ENCODE measurements around the gene ANTKMT.

ANTKMT gene

GRCh38 chr16:727291-727977 lies 6.5 kb downstream of the ANTKMT start:
- no peak for DNase-seq (ENCODE audit: low read depth in 1 of 2, low spot score in 1 of 2)

GRCh38 chr16:728131-728889 lies 7.4 kb downstream of the ANTKMT start:
- DNase-seq (ENCODE audit: low read depth in 1 of 2, low spot score in 1 of 2) = peak; percentile 28 to 37

GRCh38 chr16:728890-729744 lies 8.2 kb downstream of the ANTKMT start:
- no peak for DNase-seq (ENCODE audit: low read depth in 1 of 2, low spot score in 1 of 2)

DNA sequence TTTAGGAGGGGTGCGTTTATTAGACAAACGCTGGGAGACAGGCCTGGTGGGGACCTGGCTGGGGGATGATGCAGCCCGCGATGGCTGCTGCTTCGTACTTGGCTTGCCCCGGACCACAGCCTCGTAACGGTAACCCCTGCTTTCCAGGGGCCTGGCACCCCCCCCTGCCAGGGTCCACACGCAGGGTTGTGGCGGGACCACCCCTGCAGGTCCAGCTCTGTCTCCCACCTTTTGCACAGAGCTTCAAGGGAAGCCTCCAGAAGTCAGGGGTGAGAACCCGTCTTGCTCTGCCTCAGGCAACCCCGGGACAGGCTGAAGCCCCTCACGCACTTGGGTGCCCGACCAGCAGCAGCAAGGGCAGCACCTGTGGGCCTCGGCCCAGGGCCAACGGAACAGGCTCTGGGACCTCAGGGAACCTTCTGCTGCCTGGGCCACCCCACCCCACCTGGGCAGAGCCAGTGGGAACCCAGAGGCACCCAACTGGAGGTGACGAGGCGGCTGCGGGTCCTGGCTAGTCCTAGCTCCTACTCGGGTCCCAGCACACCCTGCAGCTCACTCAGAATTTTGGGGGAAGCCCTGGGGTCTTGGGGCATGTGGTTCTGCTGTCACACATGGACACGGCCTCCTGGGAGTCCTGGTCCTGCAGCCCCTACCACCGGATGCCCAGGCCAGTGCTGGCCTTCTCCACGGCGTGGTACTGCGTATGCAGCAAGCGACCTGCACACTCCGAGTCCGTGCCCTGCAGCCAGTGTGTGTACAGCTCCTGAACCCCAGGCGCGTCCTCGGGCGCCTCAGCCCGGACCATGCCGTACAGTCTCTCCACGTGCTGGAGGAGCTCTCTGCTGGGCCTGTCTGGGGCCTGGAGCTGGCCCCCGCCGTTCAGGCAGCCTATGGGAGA lies 9.1 kb downstream of the ANTKMT start:
- DNase-seq (ENCODE audit: low read depth in 1 of 2, low spot score in 1 of 2) = no peak

DNA sequence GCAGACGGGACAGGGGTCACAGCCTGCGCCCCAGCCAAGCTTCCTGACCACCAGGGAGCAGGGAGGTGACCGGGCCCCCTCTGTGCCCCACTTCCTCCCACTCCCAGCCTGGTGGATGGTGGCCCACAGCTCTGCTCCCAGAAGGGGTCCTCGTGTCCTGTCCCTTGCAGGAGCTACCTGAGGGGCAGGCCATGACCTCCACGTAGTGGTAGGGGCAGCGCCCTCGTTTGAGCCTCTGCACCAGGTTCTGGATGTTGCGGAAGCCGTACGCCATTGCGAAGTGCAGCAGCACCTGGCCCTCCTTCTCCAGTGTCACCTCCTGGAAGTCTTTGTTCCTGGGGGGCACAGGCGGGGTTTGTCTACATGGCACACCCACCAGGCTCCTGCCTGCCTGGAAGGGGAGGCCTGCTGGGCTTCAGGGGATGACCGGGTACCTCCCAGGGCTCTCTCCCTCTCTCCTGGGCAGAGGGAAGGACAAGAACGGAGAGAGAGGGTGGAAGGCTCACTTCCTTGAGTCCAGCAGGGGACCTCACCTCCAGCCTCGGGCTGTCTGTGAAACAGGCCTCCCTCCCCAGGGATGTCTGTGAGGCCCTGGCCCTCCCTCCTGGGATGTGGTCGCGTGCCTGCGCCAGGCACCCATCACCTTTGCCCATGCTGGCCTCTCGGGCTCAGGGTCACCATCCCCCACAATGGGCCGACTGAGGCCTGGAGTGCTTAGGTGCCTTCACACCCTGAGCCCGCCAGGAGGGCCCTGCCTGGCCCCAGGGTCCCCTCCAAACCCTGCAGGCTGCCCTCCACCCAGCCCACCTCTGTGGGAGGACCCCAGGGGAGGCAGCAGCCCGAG lies 9.9 kb downstream of the ANTKMT start:
- no peak for DNase-seq (ENCODE audit: low read depth in 1 of 2, low spot score in 1 of 2)

GRCh38 chr16:732332-732731 lies 11.4 kb downstream of the ANTKMT start:
- DNase-seq (ENCODE audit: low read depth in 1 of 2, low spot score in 1 of 2) = no peak

GRCh38 chr16:732936-733335 lies 12.0 kb downstream of the ANTKMT start:
- no peak for DNase-seq (ENCODE audit: low read depth in 1 of 2, low spot score in 1 of 2)

DNA sequence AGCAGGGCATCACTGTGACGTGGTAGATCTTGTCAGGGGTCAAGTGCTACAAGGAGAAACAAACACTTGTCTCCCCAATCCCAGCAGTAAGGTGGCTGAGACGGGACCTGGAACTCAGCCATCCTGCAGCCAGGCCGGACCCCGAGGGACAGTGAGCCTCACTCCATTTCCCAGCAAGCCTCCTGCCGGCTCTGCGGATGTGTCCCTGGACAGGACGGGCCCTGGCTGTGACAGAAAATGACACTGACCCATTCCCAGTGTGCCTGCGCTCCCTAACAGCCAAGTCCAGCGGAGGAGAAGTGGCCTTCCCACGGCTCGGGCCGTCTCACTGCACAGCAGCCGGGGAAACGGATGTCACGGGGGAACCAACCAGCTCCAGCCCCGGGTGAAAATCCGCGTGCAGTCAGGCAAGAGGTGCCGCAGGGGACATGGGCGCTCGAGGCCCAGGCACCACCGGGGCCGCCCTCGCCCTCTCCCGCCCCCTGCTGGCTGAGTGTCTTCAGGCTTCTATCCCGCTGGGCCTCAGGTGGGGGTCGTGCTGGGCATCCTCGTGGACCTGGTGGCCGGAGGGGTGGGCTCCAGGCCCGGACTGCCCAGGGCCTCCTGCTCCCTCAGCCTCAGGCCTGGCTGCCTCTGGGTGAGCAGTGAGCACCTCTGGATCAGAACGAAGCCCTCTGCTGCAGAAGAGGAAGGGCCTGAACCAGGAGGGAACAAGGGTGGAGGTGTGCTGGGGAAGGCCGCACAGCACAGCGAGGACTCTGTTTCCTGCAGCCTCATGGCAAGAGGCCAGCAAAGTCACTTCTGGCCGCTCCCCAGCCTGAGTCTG lies 12.6 kb downstream of the ANTKMT start:
- DNase-seq (ENCODE audit: low read depth in 1 of 2, low spot score in 1 of 2) = peak in 1 of 2 donors; percentile 35

- no peak for DNase-seq (ENCODE audit: low read depth in 1 of 2, low spot score in 1 of 2)
Observed at GRCh38 chr16:734208-734980, 13.4 kb downstream of the ANTKMT start.

DNA sequence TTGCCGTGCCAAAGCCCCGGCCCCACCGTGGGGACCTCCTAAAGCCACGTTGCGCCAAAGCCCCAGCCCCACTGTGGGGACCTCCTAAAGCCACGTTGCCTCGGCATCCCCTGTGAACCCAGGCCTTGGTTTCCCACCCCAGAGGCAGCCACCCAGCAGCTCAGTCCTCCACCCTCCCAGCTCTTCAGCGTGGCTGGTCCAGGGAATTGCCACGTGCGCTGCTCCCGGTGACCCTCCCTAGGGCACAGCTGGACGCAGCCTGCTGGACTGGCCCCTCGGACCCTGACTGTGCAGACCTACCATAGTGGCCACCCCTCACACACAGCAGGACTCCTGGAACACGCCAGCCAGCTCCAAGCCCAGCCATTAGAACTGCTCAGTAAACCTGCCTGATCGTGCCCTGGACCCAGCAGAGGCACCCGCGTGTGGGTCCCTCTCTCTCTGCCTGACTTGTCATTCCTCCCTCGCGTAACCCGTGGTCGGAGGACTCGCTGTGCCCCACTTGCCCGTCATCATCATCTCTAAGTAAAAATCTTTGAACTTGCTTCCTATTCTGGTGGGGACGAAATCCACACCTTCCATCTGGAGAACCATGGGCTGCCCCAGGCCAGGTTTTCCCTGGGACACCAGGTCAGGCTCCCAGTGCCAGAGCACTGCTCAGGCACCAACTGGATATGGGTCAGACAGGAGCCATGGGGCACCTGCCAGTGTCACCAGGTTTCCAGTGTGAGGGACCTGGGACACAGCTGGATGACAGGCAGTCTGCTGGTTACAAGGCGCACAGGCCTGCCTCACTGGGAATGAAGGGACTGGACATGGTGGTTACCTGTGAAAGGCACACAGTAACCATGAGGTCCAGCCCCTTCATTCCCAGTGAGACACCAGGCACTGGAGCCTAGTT lies 14.3 kb downstream of the ANTKMT start:
- DNase-seq (ENCODE audit: low read depth in 1 of 2, low spot score in 1 of 2) = no peak

GRCh38 chr16:735982-736453 lies 15.1 kb downstream of the ANTKMT start:
- DNase-seq (ENCODE audit: low read depth in 1 of 2, low spot score in 1 of 2) = no peak

GRCh38 chr16:736936-737481 lies 16.1 kb downstream of the ANTKMT start:
- no peak for DNase-seq (ENCODE audit: low read depth in 1 of 2, low spot score in 1 of 2)

DNA sequence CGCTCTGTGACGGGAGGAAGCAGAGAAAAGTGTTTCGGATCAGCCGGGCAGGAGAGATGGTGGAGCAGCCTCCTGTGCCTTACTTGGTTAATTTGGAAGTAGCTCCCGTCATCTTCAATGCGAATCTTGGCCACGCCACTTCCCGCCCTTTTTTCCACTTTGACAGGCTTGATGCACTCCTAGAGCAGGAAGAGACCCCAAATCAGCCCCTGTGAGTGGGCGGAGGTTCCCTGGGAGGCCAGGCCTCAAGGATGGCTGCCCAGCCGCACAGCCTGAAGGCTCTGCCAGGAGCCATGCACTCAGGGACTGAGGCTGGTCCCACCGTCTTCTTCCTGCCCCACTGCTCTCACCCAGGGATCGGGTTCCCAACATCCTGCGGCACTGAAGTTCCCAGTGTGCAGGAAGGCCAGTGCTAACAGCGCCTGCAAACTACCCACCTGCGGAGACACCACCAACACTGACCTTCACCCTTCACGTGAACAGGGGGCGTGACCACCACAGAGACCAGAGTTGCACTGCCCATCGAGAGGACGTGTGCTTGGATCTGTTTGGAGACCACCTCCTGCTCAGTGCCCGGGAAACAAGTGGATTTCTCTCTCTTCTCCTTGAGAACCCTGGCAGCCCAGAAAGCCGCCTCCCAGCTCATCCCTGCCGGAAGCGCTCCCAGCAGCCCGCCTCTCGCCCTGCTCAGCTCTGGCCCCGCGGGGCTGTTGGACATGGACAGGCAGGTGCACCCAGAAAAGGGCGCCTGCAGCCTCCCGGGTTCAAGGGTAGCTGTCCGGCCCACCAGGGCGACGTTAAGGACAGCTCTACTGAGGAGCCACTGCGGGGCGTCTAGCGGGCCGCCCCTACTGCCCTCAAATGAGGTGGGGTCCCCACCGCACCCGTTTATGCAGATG lies 18.9 kb downstream of the ANTKMT start:
- no peak for DNase-seq (ENCODE audit: low read depth in 1 of 2, low spot score in 1 of 2)

GRCh38 chr16:740459-740763 lies 19.5 kb downstream of the ANTKMT start:
- no peak for DNase-seq (ENCODE audit: low read depth in 1 of 2, low spot score in 1 of 2)

DNA sequence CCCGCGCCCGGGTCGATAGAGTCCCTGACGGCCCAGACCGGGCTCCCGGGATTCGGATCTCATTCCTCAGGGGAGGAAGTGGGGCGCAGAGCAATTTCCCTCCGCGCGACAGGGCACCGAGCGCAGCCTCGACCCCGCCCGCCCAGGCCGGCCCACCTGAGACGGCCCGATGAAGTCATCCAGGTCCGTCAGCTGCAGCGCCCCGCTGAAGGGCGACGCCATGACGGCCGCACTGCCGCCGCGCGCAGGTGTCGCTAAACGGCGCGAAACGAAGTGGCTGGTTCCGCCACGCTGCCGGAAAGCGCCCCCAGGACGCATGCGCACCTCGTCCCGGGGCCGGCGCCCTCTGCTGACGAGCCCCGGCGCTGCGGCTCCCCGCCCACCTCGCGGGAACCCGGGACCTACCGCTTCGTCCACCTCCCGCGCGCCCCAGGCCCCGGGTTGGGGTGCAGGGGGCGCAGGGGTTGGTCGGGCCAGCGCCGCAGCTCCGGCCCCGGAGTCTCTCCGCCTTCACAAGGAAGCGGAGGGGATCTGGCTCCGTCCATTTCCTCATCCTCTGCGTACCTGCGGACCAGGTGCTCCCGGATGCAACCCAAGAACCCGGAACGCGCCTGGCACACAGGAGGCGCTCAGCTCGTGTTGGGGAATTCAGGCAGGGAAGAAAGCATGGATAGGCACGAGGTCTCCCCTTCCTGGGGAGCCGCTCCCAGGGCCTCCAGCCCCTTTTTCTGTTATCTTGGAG lies 20.0 kb downstream of the ANTKMT start, which contains the start of gene CIAO3:
TSS of gene CIAO3 (minus strand) at position 234 of the 742 bp plus-strand sequence. CDS start at position 222, 12 bp downstream.
- peak; percentile 88 to 91 for DNase-seq (ENCODE audit: low read depth in 1 of 2, low spot score in 1 of 2)

Measured in stimulated activated CD4-positive, alpha-beta T cell treated with anti-CD3 and anti-CD28 coated beads, Interleukin-15, amount 100 ng/mL, for 1 hour (primary cell).